ENCODE measurements around the gene ZBED4. TPM values are rescaled to one million over a fixed set of nuclear protein-coding genes. Genes with fewer than 3 reads are reported as not detected.

ZBED4 gene
- total RNA-seq, 1 experiment from 2014 or later = 21.6 TPM

GRCh38 chr22:49910229-49911155 lies 56.8 kb downstream of the ZBED4 start:
- no peak overlapping the region for H3K4me3 ChIP-seq (replicated peaks in 1 of 2; ENCODE audit: low read depth in 1 of 2, low read length in 2 of 2)
- no peak overlapping the region for H3K9ac ChIP-seq (ENCODE audit: low read length)
- no peak overlapping the region for H3K27ac ChIP-seq (ENCODE audit: low read depth, low read length)
- H3K79me2 ChIP-seq (ENCODE audit: insufficient read depth, low read length) = no peaks in the 10 kb centered on the region
- TF ChIP-seq TCF7L2 (IDR thresholded peaks at IDR 0.05; ENCODE audit: borderline replicate concordance, extremely low read depth, insufficient read depth, insufficient read length) = no peak
- no peak for TF ChIP-seq MAX (IDR thresholded peaks at IDR 0.05)
- no peak for TF ChIP-seq POLR2AphosphoS5 (IDR thresholded peaks at IDR 0.05; ENCODE audit: low read depth, low read length)
- no peak for TF ChIP-seq ZBTB33 (IDR thresholded peaks at IDR 0.05; ENCODE audit: extremely low read depth, insufficient replicate concordance, low read length)
- no peak for TF ChIP-seq SRF (IDR thresholded peaks at IDR 0.05; ENCODE audit: low read depth)
- TF ChIP-seq SIN3A (IDR thresholded peaks at IDR 0.05; ENCODE audit: low read depth) = no peak
- TF ChIP-seq RAD21 (IDR thresholded peaks at IDR 0.05; ENCODE audit: low read depth) = no peak
- TF ChIP-seq EZH2 (IDR thresholded peaks at IDR 0.05) = no peak
- TF ChIP-seq SP1 (IDR thresholded peaks at IDR 0.05; ENCODE audit: low read depth) = no peak
- no peak for TF ChIP-seq CEBPB (IDR thresholded peaks at IDR 0.05; ENCODE audit: low read depth)
- TF ChIP-seq ATF3 (IDR thresholded peaks at IDR 0.05) = no peak
- TF ChIP-seq EZH2phosphoT487 (IDR thresholded peaks at IDR 0.05; ENCODE audit: borderline replicate concordance) = no peak
- TF ChIP-seq YY1 (IDR thresholded peaks at IDR 0.05; ENCODE audit: extremely low read depth, insufficient replicate concordance, low read depth, low read length) = no peak
- no peak for TF ChIP-seq FOSL1 (IDR thresholded peaks at IDR 0.05; ENCODE audit: low read depth)
- no peak for TF ChIP-seq ELF1 (IDR thresholded peaks at IDR 0.05; ENCODE audit: borderline replicate concordance, low read depth)
- no peak for TF ChIP-seq JUND (IDR thresholded peaks at IDR 0.05)
- H3K9me3 ChIP-seq (ENCODE audit: control insufficient read depth in 1 of 2, insufficient read depth in 1 of 2, low read depth in 1 of 2, low read length in 2 of 2) = no peaks in the 10 kb centered on the region
- no peak overlapping the region for H3K4me2 ChIP-seq (ENCODE audit: low read length)
- ChIA-PET CTCF (no interaction called here), RAD21 (ENCODE audit: low non-redundant PET in 1 of 2, low total read pairs in 2 of 2, uncharacterized antibody in 2 of 2, unreplicated experiment in 2 of 2) (no interaction called here), POLR2A (no interaction called here)
- H4K20me1 ChIP-seq (ENCODE audit: insufficient read depth) = no peaks in the 10 kb centered on the region
- H3K27me3 ChIP-seq (ENCODE audit: insufficient read depth, low read length) = no peaks in the 10 kb centered on the region
- no peak overlapping the region for H2AFZ ChIP-seq (ENCODE audit: low read depth, low read length, poor library complexity, severe bottlenecking)
- ATAC-seq (no peak), DNase-seq (ENCODE audit: low read depth, low spot score) (no peak)
- no TSS peak for BruUV-seq (replicated peaks)
- H3K9me2 ChIP-seq (ENCODE audit: insufficient read depth) = no peaks in the 10 kb centered on the region
- no peaks in the 10 kb centered on the region; a peak in 2 of 4 replicates for H3K36me3 ChIP-seq (ENCODE audit: control insufficient read depth in 1 of 2, insufficient read depth in 2 of 2, low read length in 2 of 2)
- no peaks in the 10 kb centered on the region for H3K4me1 ChIP-seq (ENCODE audit: control insufficient read depth in 1 of 2, insufficient read depth in 2 of 2, low read length in 2 of 2)
- intact Hi-C loops (cut with micrococcal nuclease) = no loop called here
